Panc1 (cell line): ENCODE data around the gene TSTD2.

Experiments used
- CTCF ChIP-seq: fragments of 450-650 bp; IDR thresholded peaks from 2 replicates; pipeline ENCODE4 v1.5.1; 2017; ENCODE audit warnings: mild to moderate bottlenecking
- POLR2AphosphoS5 ChIP-seq: IDR thresholded peaks from 2 replicates; pipeline ENCODE4 v1.6.1; 2012; ENCODE audit warnings: mild to moderate bottlenecking, low read depth, low read length, moderate library complexity
- REST ChIP-seq, 2 experiments: IDR thresholded peaks; 2 replicates each; pipeline ENCODE4 v1.6.1; 2011 to 2012; ENCODE audit warnings: low read depth in 2 of 2, control low read depth in 1 of 2, low read length in 1 of 2, mild to moderate bottlenecking in 1 of 2, moderate library complexity in 1 of 2; ENCODE audit not compliant: insufficient read depth in 1 of 2

GRCh38 chr9:97565262-97565661, 67.9 kb downstream of the TSTD2 start:
- no peak for TF ChIP-seq POLR2AphosphoS5
- TF ChIP-seq REST (IDR thresholded peaks at IDR 0.05; ENCODE audit: insufficient read depth in 1 of 2, low read depth in 2 of 2, low read length in 1 of 2): no peak
- no peak for TF ChIP-seq CTCF
